Heart right ventricle (tissue), 16 donors: ENCODE results near the gene CCRL2. TPM values are rescaled to one million over a fixed set of nuclear protein-coding genes. Genes with fewer than 3 reads are reported as not detected.
A peak's percentile ranks its signal among the peaks of the same experiment; 100 is the strongest.

Experiments used
- ATAC-seq, 8 donors: fragments of 200-7000 bp; cut with Tn5 transposase; one replicate each; pipeline ENCODE4 v1.9.1; 2020; ENCODE audit warnings: mild to moderate bottlenecking in 8 of 8, moderate library complexity in 8 of 8, moderate number of reproducible peaks in 1 of 8
- DNase-seq, 2 donors: peaks; one replicate each; pipeline ENCODE4 v3.0.0-alpha.2; 2020
- H3K27ac ChIP-seq, 10 donors: fragments of 200-600 bp; sonication (generic) in 2 of 10; one replicate each; pipeline versions ENCODE4 v1.5.0 to v1.8.0; 2020 to 2022; ENCODE audit warnings: mild to moderate bottlenecking in 3 of 10
- H3K27me3 ChIP-seq, 7 donors: fragments of 200-600 bp; one replicate each; pipeline ENCODE4 v1.8.0; 2021 to 2022; ENCODE audit warnings: mild to moderate bottlenecking in 2 of 7
- H3K36me3 ChIP-seq, 9 donors: fragments of 200-600 bp; sonication (generic) in 1 of 9; one replicate each; pipeline versions ENCODE4 v1.5.0 to v1.8.0; 2020 to 2022; ENCODE audit warnings: mild to moderate bottlenecking in 2 of 9
- H3K4me1 ChIP-seq, 9 donors: fragments of 200-600 bp; sonication (generic) in 1 of 9; one replicate each; pipeline versions ENCODE4 v1.5.0 to v1.8.0; 2020 to 2022; ENCODE audit warnings: mild to moderate bottlenecking in 4 of 9
- H3K4me3 ChIP-seq, 10 donors: fragments of 200-600 bp; sonication (generic) in 2 of 10; one replicate each; pipeline versions ENCODE4 v1.5.0 to v1.8.0; 2020 to 2022; ENCODE audit warnings: mild to moderate bottlenecking in 7 of 10, moderate library complexity in 2 of 10
- H3K9me3 ChIP-seq, 11 donors: fragments of 200-600 bp in 10 of 11; sonication (generic) in 2 of 11; one replicate each; pipeline versions ENCODE4 v1.5.0 to v1.8.0; 2013 to 2022; ENCODE audit warnings: mild to moderate bottlenecking in 2 of 11, control low read depth in 1 of 11, moderate library complexity in 1 of 11
- WGBS, 2 donors: extraction: QIAGEN DNeasy Blood & Tissue Kit; methylation state at CpG; one replicate each; pipeline ENCODE4 v1.1.7; 2013; ENCODE audit warnings: inconsistent platforms in 1 of 2; 5-methylcytosine and 5-hydroxymethylcytosine counted together
- intact Hi-C, 10 donors: fragments of 100-400 bp; cut with DNase I; formaldehyde crosslinking; loops; one replicate each; pipeline versions ENCODE4 v1.11.1 to v1.14.2; 2022
- polyA plus RNA-seq, 2 donors: library from polyadenylated mRNA; stranded (reverse); fragments of 200-250 nt; gene quantifications; one replicate each; pipeline ENCODE4 v1.2.3, GENCODE V29; 2013
- total RNA-seq, 10 donors: library from RNA; stranded (reverse); fragmentation: NEBNext Ultra II Directional in 3 of 10; extraction: Animal tissue kit (Norgen Biotek cat#: 25700) in 3 of 10; gene quantifications; one replicate each; pipeline versions ENCODE4 v1.2.1 to v1.2.4, GENCODE V29; 2021 to 2023
- TF ChIP-seq, protein P1 (sequence below), 9 donors: fragments of 200-600 bp; sonication (generic) in 2 of 9; IDR thresholded peaks; one replicate each; pipeline versions ENCODE4 v1.5.0 to v1.8.0; 2021 to 2022; ENCODE audit warnings: antibody characterized with exemption in 9 of 9, mild to moderate bottlenecking in 5 of 9, moderate library complexity in 1 of 9
- donor health status: Arrhythmogenic right ventricular cardiomyopathy.
- donor health status: ischemic (EF 13 %, LVEDD 7.1; RV severe dilation, severe dysfunction).
- donor health status: healthy with polysubstance abuse.
- donor health status: DM: no; HTN: yes; CAD: no.
- donor health status: DM: no; HTN: no; CAD: no.
- donor health status: ischemic (EF 25% LVEDD 6.9; RV normal size, moderate dysfunction).
- donor health status: ischemic (EF 25% LVEDD 5.7; RV mildly dilated, moderate dysfunction).
- donor health status: healthy.
- donor health status: DM: yes; HTN: yes; CAD: no.
- donor health status: Ischemic cardiomyopathy.
- donor health status: ischemic (EF 35%, LVEDD 5.7; RV mildly dilated, moderate dysfunction).
- donor health status: nonischemic (EF 11% LVEDD 7.7; RV severe dilation, severe dysfunction).
- donor health status: DM: yes; HTN: yes; CAD: no.
- donor health status: PGD.
- donor health status: ischemic (EF 29% LVEDD 5.4; RV normal size, mild dysfunction).
- donor health status: nonischemic (EF 23%, LVEDD 6.1; RV moderate dilation, normal function).

CCRL2 gene
- total and polyA plus RNA-seq, 12 donors, result 1.0 to 5.4 (median 1.7) TPM

GRCh38 chr3:46360907-46361306, 46.2 kb upstream of the CCRL2 start:
- H3K27ac ChIP-seq, result peak overlapping the region in 1 of 10 donors; percentile 74
- H3K9me3 ChIP-seq, result no peaks in the 10 kb centered on the region
- intact Hi-C loops, result loop anchor here in 1 of 10 donors (10.0 kb wide), 1 partner anchor 86 kb away; no protein-coding TSS in a partner anchor
- ATAC-seq (no peak), DNase-seq (no peak)
- 64 to 71% methylated on average over 6 of the region's 6 CpGs for whole genome bisulfite sequencing, 2 donors
- TF ChIP-seq, protein P1, sequence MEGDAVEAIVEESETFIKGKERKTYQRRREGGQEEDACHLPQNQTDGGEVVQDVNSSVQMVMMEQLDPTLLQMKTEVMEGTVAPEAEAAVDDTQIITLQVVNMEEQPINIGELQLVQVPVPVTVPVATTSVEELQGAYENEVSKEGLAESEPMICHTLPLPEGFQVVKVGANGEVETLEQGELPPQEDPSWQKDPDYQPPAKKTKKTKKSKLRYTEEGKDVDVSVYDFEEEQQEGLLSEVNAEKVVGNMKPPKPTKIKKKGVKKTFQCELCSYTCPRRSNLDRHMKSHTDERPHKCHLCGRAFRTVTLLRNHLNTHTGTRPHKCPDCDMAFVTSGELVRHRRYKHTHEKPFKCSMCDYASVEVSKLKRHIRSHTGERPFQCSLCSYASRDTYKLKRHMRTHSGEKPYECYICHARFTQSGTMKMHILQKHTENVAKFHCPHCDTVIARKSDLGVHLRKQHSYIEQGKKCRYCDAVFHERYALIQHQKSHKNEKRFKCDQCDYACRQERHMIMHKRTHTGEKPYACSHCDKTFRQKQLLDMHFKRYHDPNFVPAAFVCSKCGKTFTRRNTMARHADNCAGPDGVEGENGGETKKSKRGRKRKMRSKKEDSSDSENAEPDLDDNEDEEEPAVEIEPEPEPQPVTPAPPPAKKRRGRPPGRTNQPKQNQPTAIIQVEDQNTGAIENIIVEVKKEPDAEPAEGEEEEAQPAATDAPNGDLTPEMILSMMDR (IDR thresholded peaks at IDR 0.05), result no peak
- peaks cover 0 to 52% (median 0%) of the 10 kb centered on the region in 9 donors for H3K4me1 ChIP-seq
- H3K36me3 ChIP-seq, result no peaks in the 10 kb centered on the region
- H3K4me3 ChIP-seq, result no peak overlapping the region
- peaks cover 0 to 15% (median 5%) of the 10 kb centered on the region in 7 donors for H3K27me3 ChIP-seq

DNA sequence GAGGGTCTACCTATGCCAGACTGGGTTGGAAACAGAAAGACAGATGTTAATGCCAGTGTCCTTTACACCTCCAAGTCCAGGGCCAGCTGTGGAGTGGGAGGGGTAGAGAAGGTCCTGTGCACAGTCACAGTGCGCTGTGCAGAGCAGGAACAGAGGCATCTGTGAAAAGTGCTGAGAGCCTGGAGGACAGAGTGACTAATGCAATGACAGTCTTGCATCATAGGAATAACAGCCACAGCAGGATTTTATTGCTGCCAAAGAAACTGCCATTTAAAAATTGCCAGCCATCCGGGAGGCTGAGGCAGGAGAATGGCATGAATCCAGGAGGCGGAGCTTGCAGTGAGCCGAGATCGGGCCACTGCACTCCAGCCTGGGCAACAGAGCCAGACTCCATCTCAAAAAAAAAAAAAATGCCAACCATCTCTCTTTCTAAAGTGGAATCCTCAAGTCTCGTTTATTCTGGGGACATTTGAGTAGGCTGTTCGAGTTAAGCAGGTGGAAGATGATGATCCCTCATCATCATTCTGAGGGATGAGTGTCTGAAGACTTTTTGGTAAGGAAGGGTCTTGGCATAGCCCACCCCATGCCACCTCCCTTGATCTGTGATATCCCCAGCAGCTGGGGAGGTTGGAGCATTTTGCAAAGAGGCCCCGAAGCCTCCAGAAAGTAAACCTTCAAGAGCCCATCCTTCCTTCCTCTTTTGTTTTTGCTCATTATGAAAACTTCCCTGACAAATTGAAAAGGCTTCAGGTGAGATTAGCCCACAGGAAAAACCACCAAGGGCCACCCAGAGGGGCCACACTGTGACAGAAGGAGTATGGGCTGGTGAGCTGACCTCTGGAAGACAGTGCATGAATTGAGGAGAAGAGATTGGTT, 45.4 kb upstream of the CCRL2 start:
- Histone ChIP-seq H3K9me3 (no peaks in the 10 kb centered on the region), H3K27ac (peak overlapping the region in 1 of 10 donors; percentile 74), H3K36me3 (no peaks in the 10 kb centered on the region), H3K27me3 (peaks cover 0 to 20% (median 4%) of the 10 kb centered on the region in 7 donors), H3K4me3 (no peak overlapping the region), H3K4me1 (peaks cover 0 to 52% (median 0%) of the 10 kb centered on the region in 9 donors)
- WGBS, 2 donors, result 62 to 68% methylated on average over 8 of the region's 8 CpGs
- ATAC-seq, result peak in 4 of 8 donors; percentile 17 to 85 (median 70)
- no peak for DNase-seq
- TF ChIP-seq, protein P1 (IDR thresholded peaks at IDR 0.05), result no peak
- intact Hi-C loops, result loop anchor here in 1 of 10 donors (10.0 kb wide), 1 partner anchor 87 kb away; no protein-coding TSS in a partner anchor

DNA sequence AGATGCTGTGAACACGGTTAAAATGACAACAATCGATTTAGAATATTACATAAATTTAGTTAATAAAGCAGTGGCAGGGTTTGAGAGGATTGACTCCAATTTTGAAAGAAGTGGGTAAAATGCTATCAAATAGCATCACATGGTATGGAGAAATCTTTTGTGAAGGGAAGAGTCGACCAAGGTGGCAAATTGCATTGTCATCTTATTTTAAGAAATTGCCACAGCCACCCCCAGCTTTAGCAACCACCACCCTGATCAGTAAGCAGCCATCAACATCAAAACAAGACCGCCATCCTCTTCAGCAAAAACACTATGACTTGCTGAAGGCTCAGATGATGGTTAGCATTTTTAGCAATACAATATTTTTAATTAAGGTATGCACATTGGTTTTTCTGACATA, 42.0 kb upstream of the CCRL2 start:
- TF ChIP-seq, protein P1 (IDR thresholded peaks at IDR 0.05), result no peak
- peaks cover 0 to 44% (median 0%) of the 10 kb centered on the region in 9 donors for H3K4me1 ChIP-seq
- intact Hi-C loops, result loop anchor here in 3 of 10 donors (5.0 to 10.0 kb wide), 3 partner anchors 83 to 278 kb away; no protein-coding TSS in a partner anchor
- DNase-seq, result no peak
- peaks cover 0 to 32% (median 4%) of the 10 kb centered on the region in 7 donors for H3K27me3 ChIP-seq
- no peaks in the 10 kb centered on the region for H3K36me3 ChIP-seq
- WGBS, 2 donors, result 83 to 89% methylated on average over 4 of the region's 4 CpGs
- H3K4me3 ChIP-seq, result no peak overlapping the region
- H3K27ac ChIP-seq, result no peak overlapping the region
- no peaks in the 10 kb centered on the region for H3K9me3 ChIP-seq
- ATAC-seq, result no peak

DNA sequence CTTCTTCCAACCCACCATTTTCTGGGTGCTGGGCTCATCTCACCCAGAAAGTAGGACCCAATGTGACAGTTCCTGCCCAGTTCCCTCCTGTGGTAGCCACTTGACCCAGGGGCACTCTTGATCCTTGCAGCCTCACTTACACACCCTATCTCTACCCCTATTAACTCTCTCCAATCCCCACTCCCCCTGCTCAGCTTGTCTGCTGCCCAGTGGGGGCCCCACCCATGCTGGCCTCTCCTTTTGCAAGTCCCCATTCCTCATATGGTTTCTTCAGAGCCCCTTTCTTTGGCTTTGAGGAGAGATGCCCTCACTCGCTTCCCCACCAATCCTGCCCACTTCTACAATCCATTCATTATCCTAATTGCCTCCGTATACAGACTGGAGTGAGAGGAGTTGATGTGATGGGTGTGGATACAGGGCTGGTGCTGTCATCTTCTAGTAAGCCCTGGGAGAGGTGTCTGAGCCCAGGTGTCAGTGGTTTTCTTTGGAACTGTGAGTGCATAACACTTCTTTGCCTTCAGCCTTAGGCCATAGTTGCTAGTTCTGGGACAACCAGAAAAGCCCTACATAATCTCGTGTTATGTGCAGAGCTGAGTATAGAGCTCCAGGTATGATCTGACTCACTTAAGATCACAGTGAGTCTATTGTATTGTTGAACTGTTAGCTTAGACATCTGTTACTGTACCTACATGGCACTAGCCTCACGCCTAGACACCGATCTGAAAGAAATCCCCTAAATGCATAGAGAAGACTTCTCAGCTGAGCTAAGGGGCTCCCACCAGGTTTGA, 41.1 kb upstream of the CCRL2 start:
- peaks cover 0 to 44% (median 0%) of the 10 kb centered on the region in 9 donors for H3K4me1 ChIP-seq
- no peak overlapping the region for H3K27ac ChIP-seq
- ATAC-seq, result no peak
- TF ChIP-seq, protein P1 (IDR thresholded peaks at IDR 0.05), result no peak
- WGBS, 2 donors, result 93 to 95% methylated on average over 5 of the region's 5 CpGs
- no peaks in the 10 kb centered on the region for H3K36me3 ChIP-seq
- H3K27me3 ChIP-seq, result peaks cover 0 to 32% (median 4%) of the 10 kb centered on the region in 7 donors
- no peaks in the 10 kb centered on the region for H3K9me3 ChIP-seq
- DNase-seq, result no peak
- intact Hi-C loops, result loop anchor here in 3 of 10 donors (5.0 to 10.0 kb wide), 3 partner anchors 84 to 279 kb away; no protein-coding TSS in a partner anchor
- H3K4me3 ChIP-seq, result no peak overlapping the region
